ENCODE results near the gene DIP2C. TPM values are rescaled to one million over a fixed set of nuclear protein-coding genes. Genes with fewer than 3 reads are reported as not detected.
"Not testable (repeated sequence)": the region's sequence is repeated elsewhere in the genome, so short reads cannot be mapped to it uniquely, and the experiment has no call there.

Gene DIP2C
- total RNA-seq, 1 experiment from 2014 or later = 10.7 TPM

GRCh38 chr10:370449-370825 is 319.0 kb downstream of the DIP2C start:
- no peak for DNase-seq
- H3K36me3 ChIP-seq = peaks cover 6% of the 10 kb centered on the region

GRCh38 chr10:369684-370448 is 319.6 kb downstream of the DIP2C start:
- Histone ChIP-seq H3K27me3 (no peaks in the 10 kb centered on the region), H3K4me3 (no peak overlapping the region), H3K9me3 (no peaks in the 10 kb centered on the region), H3K36me3 (peaks cover 2% of the 10 kb centered on the region)
- no peak for DNase-seq

More at GRCh38 chr10:370449-370825, 319.0 kb downstream of the DIP2C start:
- Histone ChIP-seq H3K9me3 (no peaks in the 10 kb centered on the region), H3K4me3 (no peak overlapping the region), H3K27me3 (no peaks in the 10 kb centered on the region)

- H3K36me3 ChIP-seq = peaks cover 2% of the 10 kb centered on the region
- H3K27me3 ChIP-seq = no peaks in the 10 kb centered on the region
- H3K9me3 ChIP-seq = no peaks in the 10 kb centered on the region
- no peak for DNase-seq
- no peak overlapping the region for H3K4me3 ChIP-seq
Observed at GRCh38 chr10:369221-369683, 320.2 kb downstream of the DIP2C start.

- Histone ChIP-seq H3K9me3 (no peaks in the 10 kb centered on the region), H3K4me3 (no peak overlapping the region), H3K36me3 (peaks cover 3% of the 10 kb centered on the region), H3K27me3 (no peaks in the 10 kb centered on the region)
- no peak for DNase-seq
Observed at GRCh38 chr10:368579-369220, 320.8 kb downstream of the DIP2C start.

GRCh38 chr10:368107-368506 is 321.4 kb downstream of the DIP2C start:
- not testable (repeated sequence) for DNase-seq, H3K9me3 ChIP-seq, H3K36me3 ChIP-seq, H3K27me3 ChIP-seq, H3K4me3 ChIP-seq

- Histone ChIP-seq H3K9me3 (no peaks in the 10 kb centered on the region), H3K36me3 (peaks cover 6% of the 10 kb centered on the region), H3K4me3 (no peak overlapping the region), H3K27me3 (no peaks in the 10 kb centered on the region)
- DNase-seq = no peak
Observed at GRCh38 chr10:367636-368035, 321.8 kb downstream of the DIP2C start.

- Histone ChIP-seq H3K27me3 (no peaks in the 10 kb centered on the region), H3K36me3 (peaks cover 6% of the 10 kb centered on the region)
- DNase-seq = no peak
Observed at GRCh38 chr10:366186-366585, 323.3 kb downstream of the DIP2C start.

GRCh38 chr10:364267-364775 is 325.1 kb downstream of the DIP2C start:
- no peak for DNase-seq

More at GRCh38 chr10:366186-366585, 323.3 kb downstream of the DIP2C start:
- Histone ChIP-seq H3K9me3 (no peaks in the 10 kb centered on the region), H3K4me3 (no peak overlapping the region)

GRCh38 chr10:363152-363551 is 326.3 kb downstream of the DIP2C start:
- Histone ChIP-seq H3K36me3 (peaks cover 7% of the 10 kb centered on the region; the same call in 1 of the 2 replicates), H3K9me3 (no peaks in the 10 kb centered on the region), H3K27me3 (no peaks in the 10 kb centered on the region), H3K4me3 (no peak overlapping the region)
- no peak for DNase-seq

More at GRCh38 chr10:364267-364775, 325.1 kb downstream of the DIP2C start:
- Histone ChIP-seq H3K36me3 (peaks cover 6% of the 10 kb centered on the region), H3K9me3 (no peaks in the 10 kb centered on the region), H3K4me3 (no peak overlapping the region), H3K27me3 (no peaks in the 10 kb centered on the region)

- H3K27me3 ChIP-seq = no peaks in the 10 kb centered on the region
- H3K4me3 ChIP-seq = no peak overlapping the region
- H3K9me3 ChIP-seq = no peaks in the 10 kb centered on the region
- DNase-seq = no peak
- H3K36me3 ChIP-seq = peaks cover 10% of the 10 kb centered on the region; the same call in 1 of the 2 replicates
Observed at GRCh38 chr10:361203-362081, 328.0 kb downstream of the DIP2C start.

- Histone ChIP-seq H3K9me3 (no peaks in the 10 kb centered on the region), H3K4me3 (no peak overlapping the region)
Observed at GRCh38 chr10:360653-361052, 328.8 kb downstream of the DIP2C start.

GRCh38 chr10:359762-360161 is 329.7 kb downstream of the DIP2C start:
- H3K9me3 ChIP-seq = no peaks in the 10 kb centered on the region
- peaks cover 17% of the 10 kb centered on the region; the same call in 1 of the 2 replicates for H3K36me3 ChIP-seq
- H3K27me3 ChIP-seq = no peaks in the 10 kb centered on the region
- no peak for DNase-seq
- H3K4me3 ChIP-seq = no peak overlapping the region

More at GRCh38 chr10:360653-361052, 328.8 kb downstream of the DIP2C start:
- no peaks in the 10 kb centered on the region for H3K27me3 ChIP-seq
- DNase-seq = no peak
- H3K36me3 ChIP-seq = peaks cover 10% of the 10 kb centered on the region; the same call in 1 of the 2 replicates

GRCh38 chr10:359093-359492 is 330.4 kb downstream of the DIP2C start:
- Histone ChIP-seq H3K27me3 (no peaks in the 10 kb centered on the region), H3K36me3 (peaks cover 17% of the 10 kb centered on the region), H3K4me3 (no peak overlapping the region), H3K9me3 (no peaks in the 10 kb centered on the region)
- no peak for DNase-seq

GRCh38 chr10:357201-357950 is 332.1 kb downstream of the DIP2C start:
- H3K4me3 ChIP-seq = no peak overlapping the region
- H3K27me3 ChIP-seq = no peaks in the 10 kb centered on the region
- no peak for DNase-seq
- peaks cover 15% of the 10 kb centered on the region for H3K36me3 ChIP-seq
- no peaks in the 10 kb centered on the region for H3K9me3 ChIP-seq

- peaks cover 15% of the 10 kb centered on the region for H3K36me3 ChIP-seq
- H3K4me3 ChIP-seq = no peak overlapping the region
- no peaks in the 10 kb centered on the region for H3K9me3 ChIP-seq
- DNase-seq = no peak
- no peaks in the 10 kb centered on the region for H3K27me3 ChIP-seq
Observed at GRCh38 chr10:356452-356851, 333.0 kb downstream of the DIP2C start.

Measured in MG63 (cell line).